Retina (tissue), 1 donor: Measurements from ENCODE around the gene CD74.

Experiments used
- DNase-seq: peaks from one replicate; pipeline ENCODE4 v3.0.0-alpha.2; 2016

CD74 gene

DNA sequence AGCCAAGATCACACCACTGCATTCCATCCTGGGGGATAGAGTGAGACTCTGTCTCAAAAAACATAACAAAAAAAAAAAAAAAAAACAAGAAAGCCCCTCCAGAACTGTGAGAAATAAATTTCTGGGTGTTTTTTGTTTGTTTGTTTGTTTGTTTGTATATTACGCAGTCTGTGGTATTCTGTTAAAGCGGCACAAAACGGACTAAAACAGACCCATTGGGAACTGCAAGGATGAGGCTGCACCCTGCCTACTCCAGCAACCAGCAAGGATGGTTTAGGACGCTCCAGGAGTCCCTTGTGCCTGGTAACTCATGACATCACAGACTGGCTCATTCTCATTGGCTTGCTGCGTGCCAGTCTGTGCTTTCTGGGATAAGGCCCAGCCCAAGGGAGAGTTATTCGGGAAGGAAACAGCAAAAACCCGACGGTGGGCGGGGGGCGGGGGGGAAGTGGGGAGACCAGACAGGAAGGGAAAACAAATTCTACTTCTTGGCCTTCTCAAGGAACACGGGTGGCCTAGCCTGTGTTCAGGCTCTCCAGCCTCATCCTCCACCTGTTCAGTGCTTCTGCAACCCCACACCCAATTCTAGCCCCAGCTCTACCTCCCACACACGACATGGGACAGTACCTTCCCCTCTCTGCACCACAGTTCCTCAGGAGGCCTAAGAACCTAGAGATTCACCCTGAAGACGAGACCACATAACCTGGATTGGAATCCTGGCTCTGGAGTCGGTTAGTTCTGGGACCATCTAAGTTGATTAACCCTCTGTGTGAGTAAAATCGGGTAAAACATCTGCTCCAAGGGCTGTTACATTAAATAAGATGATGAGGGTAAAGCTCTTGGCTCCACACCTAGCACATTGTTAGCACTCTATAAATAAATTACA lies 2.8 kb downstream of the CD74 start:
- DNase-seq, result peak; percentile 82

DNA sequence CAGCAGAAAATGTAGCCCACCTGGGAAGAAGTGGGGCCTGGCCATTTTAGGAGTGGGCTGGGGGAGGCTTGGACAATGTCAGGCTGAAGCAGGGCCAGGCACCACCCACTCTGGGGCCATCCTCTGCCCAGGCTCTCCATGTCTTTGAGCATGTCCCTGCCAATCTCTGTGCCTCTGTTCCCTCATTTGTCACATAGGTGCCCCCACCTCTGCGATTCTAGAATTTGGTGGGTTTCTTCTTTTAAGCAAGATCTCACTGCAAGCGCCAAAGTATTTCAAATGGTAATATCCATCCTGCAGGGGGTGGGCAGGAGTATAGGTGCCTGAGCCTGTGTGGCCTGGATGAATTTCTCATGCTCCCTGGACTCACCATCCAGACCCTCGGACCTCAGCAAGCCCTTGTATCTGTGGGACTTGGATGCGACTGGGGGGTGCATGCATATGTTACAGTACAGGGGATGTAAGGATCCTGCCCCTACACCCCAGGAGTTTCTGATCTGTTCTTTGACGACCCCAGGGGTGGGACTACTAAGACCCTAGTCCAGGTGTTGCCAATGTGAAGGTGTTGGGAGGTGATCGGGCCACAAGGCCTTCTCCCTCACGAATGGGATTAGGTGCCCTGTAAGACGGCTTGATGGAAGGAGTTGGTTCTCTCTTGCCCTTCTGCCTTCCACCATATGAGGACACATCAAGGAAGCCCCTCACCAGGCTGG lies 4.3 kb downstream of the CD74 start:
- no peak for DNase-seq

DNA sequence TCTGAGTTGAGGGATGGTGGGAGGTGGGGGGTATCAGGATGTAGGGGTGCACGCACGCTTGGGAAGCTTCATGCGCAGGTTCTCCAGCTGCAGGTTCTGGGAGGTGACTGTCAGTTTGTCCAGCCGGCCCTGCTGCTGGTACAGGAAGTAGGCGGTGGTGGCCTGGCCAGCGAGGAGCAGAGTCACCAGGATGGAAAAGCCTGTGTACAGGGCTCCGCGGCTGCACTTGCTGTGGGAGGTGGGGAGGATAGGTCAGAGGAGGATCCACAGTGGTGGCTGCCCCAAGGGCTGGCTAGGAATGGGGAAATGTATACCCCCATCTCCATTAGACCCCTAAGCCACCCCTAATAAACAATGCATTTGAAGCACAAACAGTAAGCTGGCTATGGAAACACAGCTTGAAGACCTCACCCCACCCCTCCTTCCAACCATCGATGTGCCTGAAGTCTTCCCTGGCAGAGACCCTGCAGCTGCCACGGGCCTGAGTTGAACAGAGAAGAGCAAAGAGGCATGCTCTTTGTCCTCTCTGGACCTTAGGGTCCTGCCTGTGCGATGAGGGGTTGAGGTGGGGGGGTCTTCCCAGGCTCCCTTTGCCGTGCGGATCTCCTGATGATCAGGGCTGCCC lies 5.5 kb downstream of the CD74 start:
- no peak for DNase-seq

DNA sequence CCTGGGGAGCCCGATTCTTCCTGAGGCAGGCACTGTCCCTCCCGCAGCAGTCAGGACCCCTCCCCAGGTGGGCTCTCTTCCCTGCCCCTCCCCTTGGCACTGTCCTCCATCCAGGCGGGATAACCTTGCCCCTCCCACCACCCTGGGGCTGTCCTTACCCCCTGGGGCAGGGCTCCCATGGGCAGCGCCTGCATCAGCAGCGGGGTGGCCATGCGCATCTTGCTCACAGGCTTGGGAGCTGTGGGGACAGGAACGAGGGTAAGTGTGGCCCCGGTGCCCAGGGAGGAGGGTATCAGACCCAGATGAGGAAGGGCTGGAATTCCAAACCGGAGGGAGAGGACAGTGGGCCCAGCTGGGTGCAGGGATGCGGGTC lies 6.0 kb downstream of the CD74 start:
- DNase-seq, result no peak

DNA sequence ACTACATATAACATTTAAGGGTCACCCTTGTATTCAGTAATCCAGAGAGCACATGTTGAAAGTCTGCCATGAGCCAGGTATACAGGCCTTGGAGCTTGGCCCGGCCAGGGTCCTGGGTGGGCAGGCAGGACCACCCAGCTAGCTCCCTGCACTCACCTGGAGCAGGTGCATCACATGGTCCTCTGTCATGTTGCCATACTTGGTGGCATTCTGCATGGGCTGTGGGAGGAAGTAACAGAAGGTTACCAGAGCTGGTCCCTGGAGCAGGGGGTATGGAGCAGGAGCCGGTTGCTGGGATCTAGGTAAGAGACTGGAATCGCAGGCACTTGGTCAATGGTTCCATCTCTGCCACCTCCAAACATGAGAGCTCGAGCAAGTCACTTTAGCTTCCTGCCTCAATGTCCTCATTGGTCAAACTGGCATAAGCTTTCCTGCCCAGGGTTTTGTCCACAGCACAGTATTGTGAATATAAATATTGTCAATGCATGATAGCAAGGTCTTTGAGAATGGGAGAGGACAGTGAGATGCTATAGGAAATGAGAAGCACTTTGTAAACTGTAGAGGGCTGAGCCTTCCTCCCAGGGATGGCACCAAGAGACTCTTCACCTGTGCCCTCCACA lies 6.5 kb downstream of the CD74 start:
- DNase-seq, result no peak

DNA sequence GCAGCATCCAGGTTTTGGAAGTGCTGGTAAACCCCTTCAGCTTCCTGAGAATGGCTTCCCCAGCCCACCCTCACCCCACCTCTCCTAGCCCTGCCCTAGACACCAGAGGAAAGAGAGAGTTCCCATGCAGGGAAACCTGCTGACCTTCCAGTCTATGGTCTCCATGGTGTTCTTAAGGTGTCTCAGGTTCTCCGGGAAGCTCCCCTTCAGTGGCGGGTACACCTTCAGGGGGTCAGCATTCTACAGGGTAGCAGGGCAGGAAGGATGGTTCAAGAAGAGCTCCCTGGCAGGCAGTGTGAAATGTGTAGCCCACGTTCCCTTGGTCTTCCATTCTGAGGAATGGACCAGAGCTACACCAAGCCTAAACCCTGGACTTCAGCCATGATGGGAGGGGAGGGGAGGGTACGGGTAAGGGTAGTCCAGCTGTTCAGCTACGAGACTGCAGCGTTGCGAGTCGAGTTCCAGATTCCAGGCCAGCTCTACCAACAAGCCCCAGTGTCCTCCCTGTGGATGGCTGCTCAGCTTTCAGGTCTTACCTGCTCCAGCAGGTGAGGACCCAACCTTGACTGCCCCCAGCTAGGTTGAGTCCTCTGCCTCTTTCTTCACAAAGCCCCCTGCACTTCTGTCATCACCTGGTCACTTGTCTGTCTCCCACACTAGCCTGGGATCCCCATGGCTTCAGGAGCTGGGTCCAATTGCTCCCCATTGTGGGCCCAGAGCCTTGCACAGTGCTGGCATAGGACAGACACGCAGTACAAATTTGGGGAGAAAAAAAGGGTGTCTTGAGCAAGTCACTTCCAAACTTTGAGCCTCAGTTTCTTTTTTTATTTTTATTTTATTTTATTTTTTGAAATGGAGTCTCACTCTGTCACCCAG lies 7.5 kb downstream of the CD74 start:
- no peak for DNase-seq

DNA sequence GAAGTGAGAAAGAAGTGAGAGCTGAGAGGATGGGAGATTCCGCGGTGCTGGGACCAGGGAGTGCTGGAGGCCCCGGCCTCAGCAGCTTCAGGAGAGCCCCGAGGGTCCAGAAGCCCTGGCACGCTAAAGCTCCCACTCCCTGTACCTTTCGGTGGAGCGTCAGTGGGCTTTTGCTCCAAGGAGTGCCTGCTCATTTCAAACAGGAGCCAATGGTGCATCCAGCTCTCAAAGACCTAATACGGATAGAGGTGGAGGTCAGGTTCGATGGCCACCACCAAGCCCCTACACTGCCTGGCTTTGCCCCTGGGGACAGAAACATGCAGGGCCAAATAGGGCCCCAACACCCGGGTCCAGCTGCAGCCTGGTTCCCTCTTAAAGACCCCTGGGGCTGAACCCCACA lies 8.2 kb downstream of the CD74 start:
- DNase-seq, result no peak

DNA sequence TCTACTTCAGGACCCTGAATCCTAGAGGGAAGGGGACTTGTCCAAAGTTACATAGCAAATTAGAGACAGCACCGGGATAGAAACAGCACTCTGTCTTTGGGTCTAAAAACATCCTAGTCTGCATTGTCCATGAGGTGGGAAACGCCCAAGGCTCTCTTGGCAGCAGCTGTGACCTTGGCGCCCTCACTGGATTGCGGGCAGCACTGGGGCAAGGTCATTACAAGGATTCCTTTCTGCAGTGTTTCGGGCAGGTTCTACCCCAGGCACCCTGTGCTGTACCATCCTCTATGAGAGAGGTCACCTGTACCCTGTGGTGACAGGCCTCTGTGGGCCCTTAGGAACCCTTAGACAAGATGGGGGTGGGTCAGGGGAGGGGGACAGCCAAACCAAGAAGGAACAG lies 8.6 kb downstream of the CD74 start:
- DNase-seq, result no peak

DNA sequence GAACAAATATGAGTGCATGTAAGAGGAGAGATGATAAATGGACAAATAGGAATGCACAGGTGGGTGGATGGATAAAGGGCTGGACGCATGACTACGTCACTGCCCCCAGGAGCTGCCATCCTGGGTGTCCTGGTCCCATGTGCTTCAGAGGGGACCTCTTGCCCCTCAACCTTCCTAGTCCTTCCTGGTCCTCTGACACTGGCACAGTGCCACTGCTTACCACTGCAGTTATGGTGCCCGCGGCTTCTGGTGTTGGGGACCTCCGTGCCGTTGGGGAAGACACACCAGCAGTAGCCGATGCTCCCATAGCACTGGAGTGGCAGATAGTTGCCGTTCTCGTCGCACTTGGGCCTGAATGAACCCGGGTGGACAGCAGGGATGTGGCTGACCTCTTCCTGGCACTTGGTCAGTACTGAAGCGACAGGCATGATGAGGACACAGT lies 9.8 kb downstream of the CD74 start:
- DNase-seq, result no peak

DNA sequence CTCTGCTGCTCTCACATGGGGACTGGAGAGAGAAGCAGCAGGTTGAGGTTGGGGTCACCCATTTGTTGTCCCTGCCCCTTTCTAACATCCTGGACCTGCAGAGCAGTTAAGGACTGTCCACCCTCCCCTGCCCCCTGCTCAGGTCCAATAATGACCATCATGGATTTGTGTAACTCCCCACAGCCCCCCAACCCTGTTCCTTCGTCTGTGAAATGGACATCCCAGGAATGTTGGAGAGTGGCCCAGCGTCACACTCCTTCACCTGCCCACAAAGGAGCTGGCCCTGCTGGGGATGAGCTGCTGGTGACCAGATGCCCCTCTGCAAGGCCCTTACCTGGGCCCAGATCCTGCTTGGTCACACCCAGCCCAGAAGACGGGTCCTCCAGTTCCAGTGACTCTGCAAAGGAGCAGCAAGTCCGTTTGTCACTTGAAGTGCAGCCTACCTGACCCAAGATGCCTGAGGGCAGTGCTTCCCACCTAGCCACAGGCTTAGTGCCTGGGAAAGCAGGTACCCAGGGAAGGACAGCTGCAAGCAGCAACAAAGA lies 10.4 kb downstream of the CD74 start:
- DNase-seq, result no peak

DNA sequence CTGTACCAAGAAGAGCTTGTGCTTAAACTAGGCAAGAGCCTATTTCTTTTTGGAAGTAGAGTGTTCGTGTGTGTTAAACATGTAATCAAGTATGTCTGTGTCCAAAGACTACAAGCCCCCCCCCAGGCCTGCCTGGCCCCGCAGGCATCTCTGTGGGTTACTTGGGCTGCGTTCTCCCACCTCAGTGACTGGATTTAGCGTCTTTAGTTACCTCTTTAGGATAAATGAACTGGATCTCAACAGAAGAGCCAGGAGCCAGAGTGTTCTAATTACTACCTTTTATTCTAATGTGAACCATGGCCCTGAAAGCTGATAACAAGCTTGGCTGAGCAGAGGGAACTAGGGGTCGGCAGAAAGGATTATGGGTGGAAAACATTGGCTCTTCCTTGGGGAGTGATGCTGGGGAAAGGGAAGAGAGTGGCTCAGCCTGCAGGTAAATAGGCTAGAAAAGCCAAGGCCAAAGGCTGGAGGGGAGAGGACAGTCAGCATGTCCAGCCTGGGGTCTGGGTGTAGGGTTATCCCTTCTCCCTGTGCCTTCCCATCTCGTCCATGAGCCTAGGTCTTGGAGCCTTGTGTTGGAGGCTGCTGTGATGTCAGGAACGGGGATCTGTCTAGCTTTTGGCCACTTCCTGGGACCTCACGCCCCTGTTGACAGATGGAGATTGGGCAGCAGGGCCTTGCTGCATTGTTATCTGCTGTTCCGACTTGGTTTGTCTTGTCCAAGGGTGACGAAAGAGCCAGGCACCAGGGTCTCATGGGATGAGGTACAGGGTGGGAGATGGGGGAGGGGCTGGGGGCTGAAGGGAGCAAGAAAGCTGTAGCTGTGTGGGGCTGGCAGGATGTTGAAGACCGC lies 11.1 kb downstream of the CD74 start:
- no peak for DNase-seq

DNA sequence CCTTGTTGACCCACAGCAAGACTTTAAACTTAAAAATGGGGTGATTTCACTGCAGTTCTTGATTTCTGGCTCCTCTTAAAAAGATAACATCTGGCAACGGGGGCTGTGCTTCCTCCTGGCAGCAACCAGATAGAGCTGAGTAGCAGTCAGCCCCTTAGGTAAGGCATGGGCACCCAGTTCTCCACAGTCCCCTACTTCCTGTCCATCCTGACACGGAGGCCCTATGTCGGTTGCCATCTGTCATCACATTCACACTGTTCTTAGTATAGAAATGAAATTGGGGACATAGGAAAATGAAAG lies 11.7 kb downstream of the CD74 start:
- DNase-seq, result no peak

DNA sequence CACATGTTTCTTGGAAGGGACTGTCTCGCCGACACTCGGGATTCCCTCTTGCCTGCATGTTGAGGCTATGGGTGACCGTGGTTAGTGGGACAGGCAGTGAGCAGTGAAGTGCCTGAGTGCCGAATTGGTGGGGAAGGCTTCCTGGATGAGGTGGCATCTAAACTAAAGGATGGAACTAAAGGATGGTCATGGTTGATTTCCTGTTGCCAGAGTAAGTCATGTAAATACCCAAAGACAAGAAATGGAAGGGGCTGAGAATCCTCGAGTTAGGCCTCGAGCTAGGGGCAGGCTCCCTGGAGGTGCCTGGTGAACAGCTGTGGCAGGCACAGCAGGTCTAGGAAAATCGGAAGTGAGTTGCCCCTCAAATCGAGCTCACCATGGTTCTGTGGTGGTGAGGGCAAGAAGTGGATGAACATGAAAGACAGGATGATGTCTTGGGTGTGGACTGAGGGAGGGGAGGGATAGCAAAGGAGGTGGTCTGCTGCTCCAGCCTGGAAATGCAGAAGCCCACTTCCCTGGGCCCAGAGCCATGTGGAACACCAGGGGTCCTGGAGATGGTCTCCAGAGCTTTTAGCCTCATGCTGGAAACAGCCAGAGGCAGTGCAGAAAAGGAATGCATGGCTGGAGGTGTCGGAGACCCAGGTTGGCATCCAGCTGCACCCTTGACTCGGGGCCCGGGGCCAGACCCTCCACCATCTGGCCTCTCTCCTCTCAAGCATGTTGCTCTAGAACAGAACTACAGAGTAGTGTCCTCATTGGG lies 12.2 kb downstream of the CD74 start:
- no peak for DNase-seq

DNA sequence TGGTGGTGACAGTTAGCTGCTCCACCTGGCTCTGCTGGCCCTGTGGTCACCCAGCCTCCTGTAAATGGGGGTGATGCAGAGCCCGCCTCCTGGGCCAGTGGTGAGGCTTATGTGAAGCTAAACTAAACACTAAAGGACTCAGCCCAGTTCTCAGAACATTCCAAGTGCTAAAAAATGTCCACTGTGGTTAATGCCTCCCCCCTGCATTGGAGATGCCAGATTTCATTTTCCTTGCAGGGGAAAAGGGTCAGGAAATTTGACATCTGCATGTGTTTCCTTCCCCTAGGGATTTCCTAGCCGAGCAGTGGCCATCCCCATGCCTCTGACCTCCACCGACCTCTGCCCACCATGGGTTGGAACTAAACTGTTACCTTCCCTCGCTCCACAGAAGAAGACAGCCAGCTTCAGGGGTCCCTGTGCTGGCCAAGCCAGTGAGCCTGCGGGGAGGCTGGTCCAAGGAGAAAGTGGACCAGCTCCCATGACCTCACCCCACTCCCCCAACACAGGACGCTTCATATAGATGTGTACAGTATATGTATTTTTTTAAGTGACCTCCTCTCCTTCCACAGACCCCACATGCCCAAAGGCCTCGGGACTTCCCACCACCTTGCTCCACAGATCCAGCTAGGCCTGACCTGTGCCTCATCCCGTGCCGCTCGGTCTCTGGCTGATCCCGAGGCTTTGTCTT lies 13.0 kb downstream of the CD74 start:
- no peak for DNase-seq

DNA sequence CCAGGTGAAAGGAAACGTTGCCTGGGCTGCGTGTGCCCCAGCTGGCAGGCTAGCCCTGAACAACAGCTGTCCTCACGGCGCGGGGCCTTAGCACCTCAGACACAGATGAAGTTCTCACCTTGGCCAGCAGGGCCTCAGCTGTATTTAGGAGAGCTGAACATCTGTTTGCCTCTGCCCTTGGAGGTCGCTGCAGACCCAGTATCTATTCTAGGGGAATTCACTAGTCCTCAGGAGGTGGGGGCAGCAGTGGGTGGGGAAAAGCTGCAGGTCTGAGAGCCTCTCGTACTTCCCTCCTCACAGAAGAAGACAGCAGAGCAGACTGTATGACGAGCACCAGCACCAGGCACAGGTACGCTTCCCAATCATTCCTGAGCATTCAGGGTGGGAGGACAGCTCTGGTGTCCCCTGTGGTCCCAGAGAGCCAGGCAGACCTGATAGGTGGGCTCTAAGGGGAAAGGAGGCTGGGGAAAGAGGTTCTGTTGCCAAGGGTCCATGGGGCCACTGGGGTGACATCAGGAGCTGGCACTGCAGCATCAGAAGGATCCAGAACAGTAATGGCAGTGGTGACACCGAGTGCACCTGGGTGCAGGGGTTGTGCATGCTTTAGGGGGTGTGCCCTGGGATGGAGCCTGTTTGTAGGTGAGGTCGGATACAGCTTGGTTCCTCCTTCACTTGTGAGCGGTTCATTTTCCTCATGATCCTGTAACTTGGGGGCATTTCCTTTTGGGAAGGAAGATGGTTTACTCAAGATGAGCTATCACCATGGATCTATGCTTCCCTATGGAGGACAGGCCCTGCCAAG lies 13.8 kb downstream of the CD74 start:
- no peak for DNase-seq

DNA sequence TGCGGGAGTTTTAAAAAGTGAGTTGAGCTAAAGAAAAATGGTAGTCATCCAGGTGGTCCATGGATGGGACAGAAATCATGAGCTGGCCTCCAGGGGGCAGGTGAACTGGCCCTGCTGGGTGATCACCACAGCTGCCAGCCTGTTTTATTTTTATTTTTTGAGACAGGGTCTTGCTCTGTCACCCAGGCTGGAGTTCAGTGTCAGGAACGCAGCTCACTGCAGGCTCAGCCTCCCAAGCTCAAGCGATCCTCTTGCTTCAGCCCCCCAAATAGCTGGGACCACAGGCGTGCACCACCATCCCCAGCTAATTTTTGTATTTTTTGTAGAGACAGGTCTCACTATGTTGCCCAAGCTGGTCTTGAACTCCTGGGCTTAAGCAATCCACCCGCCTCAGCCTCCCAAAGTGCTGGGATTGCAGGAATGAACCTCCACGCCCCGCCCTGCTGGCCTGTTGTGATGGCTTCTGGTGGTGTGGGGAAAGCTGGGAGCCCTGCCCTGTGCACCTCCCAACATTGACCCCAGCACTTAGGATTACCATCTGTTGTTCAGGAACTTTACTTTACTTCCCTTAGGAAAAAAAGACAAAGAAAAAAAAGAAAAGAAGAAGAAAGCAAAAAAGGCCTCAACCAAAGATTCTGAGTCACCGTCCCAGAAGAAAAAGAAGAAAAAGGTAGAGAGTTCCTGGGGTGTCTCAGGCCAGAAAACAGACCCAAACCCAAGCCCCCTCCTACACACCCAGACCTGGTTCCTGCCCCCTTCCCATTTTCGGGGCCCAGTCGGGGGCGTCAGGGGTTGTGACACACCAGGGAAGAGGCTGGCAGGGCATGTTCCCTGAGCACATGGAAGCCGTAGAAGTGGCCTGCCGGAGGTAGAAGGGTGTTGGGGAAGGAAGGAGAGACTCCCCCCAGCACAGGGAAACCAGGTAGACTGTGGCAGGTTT lies 14.7 kb downstream of the CD74 start:
- no peak for DNase-seq

DNA sequence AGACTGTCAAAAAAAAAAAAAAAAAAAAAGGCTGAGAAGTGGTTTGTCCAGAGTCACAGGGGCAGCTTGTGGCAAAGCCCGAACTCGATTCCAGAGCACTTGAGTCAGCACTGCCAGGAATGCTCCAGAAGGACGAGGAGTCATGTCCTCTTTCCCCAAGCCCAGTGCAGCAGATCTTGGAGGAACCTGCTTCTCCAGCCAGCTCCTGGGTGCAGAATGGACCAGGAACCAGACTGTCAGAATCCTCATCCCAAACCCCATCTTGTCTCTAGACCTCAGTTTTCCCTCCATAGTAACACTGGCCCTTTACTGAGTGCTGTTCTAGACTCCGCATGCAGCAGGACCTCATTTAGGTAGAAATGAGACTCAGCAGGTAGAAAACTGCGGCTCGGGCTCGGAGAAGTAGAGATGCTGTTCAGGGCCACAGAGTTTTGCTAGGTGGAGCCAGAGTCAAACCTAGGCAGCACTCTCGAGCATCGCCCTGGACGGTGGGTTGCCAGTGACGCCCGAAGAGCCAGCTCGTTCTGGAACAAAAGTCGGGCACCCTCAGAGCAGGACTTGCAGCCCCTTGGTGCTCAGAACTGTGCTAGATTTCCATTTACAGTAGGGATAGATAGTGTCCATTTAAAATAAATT lies 15.4 kb downstream of the CD74 start:
- DNase-seq, result no peak
